ENCODE results near the gene NOTCH2NLA.
"Not testable (repeated sequence)": the region's sequence is repeated elsewhere in the genome, so short reads cannot be mapped to it uniquely, and the experiment has no call there.

NOTCH2NLA gene

GRCh38 chr1:146236626-146237025 lies 7.8 kb upstream of the NOTCH2NLA start:
- H3K79me2 ChIP-seq (ENCODE audit: insufficient read depth, low read length); H4K20me1 ChIP-seq (ENCODE audit: insufficient read depth, low read length); DNase-seq; H3K36me3 ChIP-seq (ENCODE audit: insufficient read depth, low read length); H3K4me2 ChIP-seq (ENCODE audit: insufficient read depth, low read length); H3K27me3 ChIP-seq (ENCODE audit: insufficient read depth, low read length, poor library complexity); H3K9ac ChIP-seq (ENCODE audit: low read depth, low read length); H3K27ac ChIP-seq (ENCODE audit: low read length); ATAC-seq (ENCODE audit: insufficient read depth, low read depth); H3K4me1 ChIP-seq (ENCODE audit: insufficient read depth, low read length); H2AFZ ChIP-seq (ENCODE audit: low read depth, low read length); H3K9me3 ChIP-seq (ENCODE audit: insufficient read depth, low read length, severe bottlenecking); H3K4me3 ChIP-seq (ENCODE audit: low read depth in 1 of 2, low read length in 2 of 2): not testable (repeated sequence)

- not testable (repeated sequence) for H3K27me3 ChIP-seq (ENCODE audit: insufficient read depth, low read length, poor library complexity); H2AFZ ChIP-seq (ENCODE audit: low read depth, low read length); H3K27ac ChIP-seq (ENCODE audit: low read length); H3K4me3 ChIP-seq (ENCODE audit: low read depth in 1 of 2, low read length in 2 of 2); DNase-seq; H3K4me2 ChIP-seq (ENCODE audit: insufficient read depth, low read length); H3K79me2 ChIP-seq (ENCODE audit: insufficient read depth, low read length); H3K9me3 ChIP-seq (ENCODE audit: insufficient read depth, low read length, severe bottlenecking); ATAC-seq (ENCODE audit: insufficient read depth, low read depth); H3K4me1 ChIP-seq (ENCODE audit: insufficient read depth, low read length); H3K36me3 ChIP-seq (ENCODE audit: insufficient read depth, low read length); H4K20me1 ChIP-seq (ENCODE audit: insufficient read depth, low read length); H3K9ac ChIP-seq (ENCODE audit: low read depth, low read length)
Observed at GRCh38 chr1:146236026-146236601, 7.3 kb upstream of the NOTCH2NLA start.

- not testable (repeated sequence) for H3K79me2 ChIP-seq (ENCODE audit: insufficient read depth, low read length); H3K4me1 ChIP-seq (ENCODE audit: insufficient read depth, low read length); H3K27ac ChIP-seq (ENCODE audit: low read length); H3K27me3 ChIP-seq (ENCODE audit: insufficient read depth, low read length, poor library complexity); H4K20me1 ChIP-seq (ENCODE audit: insufficient read depth, low read length); H3K9me3 ChIP-seq (ENCODE audit: insufficient read depth, low read length, severe bottlenecking); H3K36me3 ChIP-seq (ENCODE audit: insufficient read depth, low read length)
- DNase-seq, result peak; percentile 24
- Histone ChIP-seq H3K4me3 (ENCODE audit: low read depth in 1 of 2, low read length in 2 of 2) (peak overlapping the region; percentile 24 to 58; a peak in 3 of 4 replicates), H3K4me2 (ENCODE audit: insufficient read depth, low read length) (peak overlapping the region; percentile 65), H3K9ac (ENCODE audit: low read depth, low read length) (peak overlapping the region; percentile 55), H2AFZ (ENCODE audit: low read depth, low read length) (0 out of 2 replicates have a peak overlapping the region, but pooled peaks have one; percentile 58)
- ATAC-seq (ENCODE audit: insufficient read depth, low read depth), result peak; percentile 59
Observed at GRCh38 chr1:146228144-146228682, 608 bp downstream of the NOTCH2NLA start.

- not testable (repeated sequence) for H3K36me3 ChIP-seq (ENCODE audit: insufficient read depth, low read length); H3K9ac ChIP-seq (ENCODE audit: low read depth, low read length); DNase-seq; H2AFZ ChIP-seq (ENCODE audit: low read depth, low read length); H4K20me1 ChIP-seq (ENCODE audit: insufficient read depth, low read length); ATAC-seq (ENCODE audit: insufficient read depth, low read depth); H3K27ac ChIP-seq (ENCODE audit: low read length); H3K27me3 ChIP-seq (ENCODE audit: insufficient read depth, low read length, poor library complexity); H3K4me1 ChIP-seq (ENCODE audit: insufficient read depth, low read length); H3K4me2 ChIP-seq (ENCODE audit: insufficient read depth, low read length); H3K4me3 ChIP-seq (ENCODE audit: low read depth in 1 of 2, low read length in 2 of 2); H3K9me3 ChIP-seq (ENCODE audit: insufficient read depth, low read length, severe bottlenecking); H3K79me2 ChIP-seq (ENCODE audit: insufficient read depth, low read length)
Observed at GRCh38 chr1:146174531-146174930, 54.3 kb downstream of the NOTCH2NLA start.

GRCh38 chr1:146167740-146168139 lies 61.1 kb downstream of the NOTCH2NLA start:
- not testable (repeated sequence) for H2AFZ ChIP-seq (ENCODE audit: low read depth, low read length); H3K27ac ChIP-seq (ENCODE audit: low read length); H3K4me3 ChIP-seq (ENCODE audit: low read depth in 1 of 2, low read length in 2 of 2); H4K20me1 ChIP-seq (ENCODE audit: insufficient read depth, low read length); H3K27me3 ChIP-seq (ENCODE audit: insufficient read depth, low read length, poor library complexity); H3K4me1 ChIP-seq (ENCODE audit: insufficient read depth, low read length); DNase-seq; ATAC-seq (ENCODE audit: insufficient read depth, low read depth); H3K9ac ChIP-seq (ENCODE audit: low read depth, low read length); H3K4me2 ChIP-seq (ENCODE audit: insufficient read depth, low read length); H3K9me3 ChIP-seq (ENCODE audit: insufficient read depth, low read length, severe bottlenecking); H3K36me3 ChIP-seq (ENCODE audit: insufficient read depth, low read length); H3K79me2 ChIP-seq (ENCODE audit: insufficient read depth, low read length)

- not testable (repeated sequence) for H3K9me3 ChIP-seq (ENCODE audit: insufficient read depth, low read length, severe bottlenecking); H2AFZ ChIP-seq (ENCODE audit: low read depth, low read length); DNase-seq; H3K4me2 ChIP-seq (ENCODE audit: insufficient read depth, low read length); H3K27ac ChIP-seq (ENCODE audit: low read length); H3K9ac ChIP-seq (ENCODE audit: low read depth, low read length); H3K79me2 ChIP-seq (ENCODE audit: insufficient read depth, low read length); H3K36me3 ChIP-seq (ENCODE audit: insufficient read depth, low read length); H3K27me3 ChIP-seq (ENCODE audit: insufficient read depth, low read length, poor library complexity); H3K4me1 ChIP-seq (ENCODE audit: insufficient read depth, low read length); ATAC-seq (ENCODE audit: insufficient read depth, low read depth); H4K20me1 ChIP-seq (ENCODE audit: insufficient read depth, low read length); H3K4me3 ChIP-seq (ENCODE audit: low read depth in 1 of 2, low read length in 2 of 2)
Observed at GRCh38 chr1:146167273-146167672, 61.5 kb downstream of the NOTCH2NLA start.

GRCh38 chr1:146144465-146144864 lies 84.4 kb downstream of the NOTCH2NLA start, which contains the start of gene NBPF10:
NBPF10 (minus strand) TSS chr1:146144804; CDS start chr1:146144769, 35 bp downstream.
- not testable (repeated sequence) for H2AFZ ChIP-seq (ENCODE audit: low read depth, low read length); H3K4me2 ChIP-seq (ENCODE audit: insufficient read depth, low read length); H3K27me3 ChIP-seq (ENCODE audit: insufficient read depth, low read length, poor library complexity); H3K9ac ChIP-seq (ENCODE audit: low read depth, low read length); ATAC-seq (ENCODE audit: insufficient read depth, low read depth); DNase-seq; H3K4me1 ChIP-seq (ENCODE audit: insufficient read depth, low read length); H4K20me1 ChIP-seq (ENCODE audit: insufficient read depth, low read length); H3K79me2 ChIP-seq (ENCODE audit: insufficient read depth, low read length); H3K9me3 ChIP-seq (ENCODE audit: insufficient read depth, low read length, severe bottlenecking); H3K36me3 ChIP-seq (ENCODE audit: insufficient read depth, low read length); H3K27ac ChIP-seq (ENCODE audit: low read length); H3K4me3 ChIP-seq (ENCODE audit: low read depth in 1 of 2, low read length in 2 of 2)

All from DND-41 (cell line).